HG03439 (cell line): ENCODE results near the gene ASS1.

Experiments
- ATAC-seq: cut with Tn5 transposase; IDR thresholded peaks from one replicate; pipeline ENCODE4 v1.9.1; 2021; ENCODE audit warnings: mild to moderate bottlenecking, moderate library complexity; ENCODE audit not compliant: unreplicated experiment

The ASS1 gene

DNA sequence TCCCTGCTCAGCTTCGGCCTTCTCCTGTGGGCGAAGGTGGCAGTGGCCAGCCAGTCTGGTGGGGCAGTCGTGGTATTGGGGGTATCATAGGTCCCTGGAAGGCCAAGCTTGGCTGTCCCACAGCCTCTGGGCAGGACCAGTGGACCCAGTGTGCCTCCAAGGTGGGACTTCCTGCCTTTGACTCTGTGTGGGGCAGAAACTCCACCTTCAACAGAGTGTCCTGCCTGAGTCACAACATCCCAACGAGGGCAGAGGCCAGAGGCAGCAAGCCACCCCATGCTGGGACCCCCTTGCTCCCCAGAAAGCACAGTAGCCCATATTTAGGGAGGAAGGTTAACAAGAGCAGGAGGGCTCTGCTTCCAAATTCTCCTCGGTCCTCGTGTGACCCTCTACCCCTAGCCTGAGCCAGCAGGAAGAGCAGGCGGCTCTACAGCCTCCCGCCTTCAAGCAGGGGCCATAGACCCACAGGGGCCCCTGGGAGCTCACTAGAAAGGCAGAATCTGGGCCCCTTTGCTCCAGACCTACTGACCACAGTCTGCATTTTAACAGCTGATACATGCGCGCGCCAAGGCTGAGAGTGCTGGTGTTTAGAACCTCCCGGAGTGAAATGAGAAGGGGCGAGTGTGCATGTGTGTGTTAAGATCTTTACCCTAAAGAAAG is 83.0 kb downstream of the ASS1 start:
- no peak for ATAC-seq

DNA sequence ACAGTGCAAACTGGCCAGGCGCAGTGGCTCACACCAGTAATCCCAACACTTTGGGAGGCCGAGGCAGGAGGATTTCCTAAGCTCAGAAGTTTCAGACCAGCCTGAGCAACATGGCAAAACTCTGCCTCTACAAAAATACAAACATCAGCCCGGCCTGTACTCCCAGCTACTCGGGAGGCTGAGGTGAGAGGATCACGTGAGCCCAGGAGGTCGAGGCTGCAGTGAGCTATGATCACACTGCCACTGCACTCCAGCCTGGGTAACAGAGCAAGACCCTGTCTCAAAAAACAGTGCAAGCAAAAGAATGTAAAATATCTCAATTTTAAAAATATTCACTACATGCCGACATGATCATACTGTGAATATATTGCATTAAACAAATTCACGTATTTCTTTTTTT is 83.9 kb downstream of the ASS1 start:
- no peak for ATAC-seq

DNA sequence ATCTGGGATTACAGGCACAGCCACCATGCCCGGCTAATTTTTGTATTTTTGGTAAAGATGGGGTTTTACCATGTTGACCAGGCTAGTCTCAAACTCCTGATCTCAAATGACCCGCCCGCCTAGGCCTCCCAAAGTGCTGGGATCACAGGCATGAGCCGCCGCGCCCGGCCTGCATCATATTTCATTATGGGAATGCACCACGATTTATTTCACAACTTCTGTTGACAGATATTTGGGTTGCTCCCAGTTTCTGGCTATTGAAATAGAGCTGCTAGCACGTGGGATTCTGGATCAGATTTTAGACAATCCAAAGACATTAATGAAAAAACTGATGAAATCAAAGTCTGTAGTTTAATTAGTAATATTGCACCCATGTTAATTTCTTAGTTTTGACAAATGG is 86.2 kb downstream of the ASS1 start:
- no peak for ATAC-seq

DNA sequence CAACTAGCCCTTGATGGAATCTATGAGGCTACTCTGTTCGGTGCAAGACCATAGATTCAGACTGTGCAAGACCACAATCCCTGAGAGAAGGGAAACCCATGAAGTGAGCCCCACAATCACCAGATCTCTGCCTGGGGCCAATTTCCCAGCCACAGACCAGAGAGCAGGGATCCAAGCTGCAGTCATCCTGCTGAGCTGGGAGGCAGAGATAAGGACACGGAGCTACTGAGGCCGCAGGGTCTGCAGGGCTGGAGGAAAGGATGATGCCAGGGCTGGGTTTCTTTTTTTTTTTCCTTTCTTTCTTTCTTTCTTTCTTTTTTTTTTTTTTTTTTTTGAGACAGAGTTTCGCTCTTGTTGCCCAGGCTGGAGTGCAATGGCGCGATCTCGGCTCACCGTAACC is 86.9 kb downstream of the ASS1 start:
- no peak for ATAC-seq

DNA sequence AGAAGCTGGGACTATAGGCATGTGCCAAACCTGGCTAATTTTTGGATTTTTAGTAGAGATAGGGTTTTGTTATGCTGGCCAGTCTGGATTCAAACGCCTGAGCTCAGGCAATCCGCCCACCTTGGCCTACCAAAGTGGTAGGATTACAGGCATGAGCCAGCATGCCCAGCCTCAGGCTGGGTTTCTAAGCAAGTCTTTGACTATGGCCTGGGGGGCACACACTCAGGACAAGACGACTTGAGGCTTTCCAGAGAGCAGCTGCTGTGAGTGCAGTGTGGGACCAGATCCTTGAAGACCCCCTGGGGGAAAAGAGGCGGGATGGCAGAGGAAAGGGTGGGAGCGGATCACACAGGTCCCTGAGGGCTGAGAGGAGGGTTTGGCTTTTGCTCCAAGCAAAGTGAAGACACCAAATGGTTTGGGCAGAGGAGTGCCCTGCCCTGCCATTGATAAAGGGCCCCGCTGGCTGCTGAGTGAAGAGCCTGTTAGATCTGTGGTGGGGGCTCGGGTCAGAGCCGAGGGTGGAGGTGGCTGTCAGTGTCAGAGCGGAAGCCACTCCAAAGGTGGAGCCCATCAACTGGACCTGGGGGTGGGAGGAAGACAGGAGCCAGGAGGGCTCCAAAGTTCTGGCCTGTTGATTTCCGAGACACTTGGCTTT is 87.8 kb downstream of the ASS1 start:
- no peak for ATAC-seq

DNA sequence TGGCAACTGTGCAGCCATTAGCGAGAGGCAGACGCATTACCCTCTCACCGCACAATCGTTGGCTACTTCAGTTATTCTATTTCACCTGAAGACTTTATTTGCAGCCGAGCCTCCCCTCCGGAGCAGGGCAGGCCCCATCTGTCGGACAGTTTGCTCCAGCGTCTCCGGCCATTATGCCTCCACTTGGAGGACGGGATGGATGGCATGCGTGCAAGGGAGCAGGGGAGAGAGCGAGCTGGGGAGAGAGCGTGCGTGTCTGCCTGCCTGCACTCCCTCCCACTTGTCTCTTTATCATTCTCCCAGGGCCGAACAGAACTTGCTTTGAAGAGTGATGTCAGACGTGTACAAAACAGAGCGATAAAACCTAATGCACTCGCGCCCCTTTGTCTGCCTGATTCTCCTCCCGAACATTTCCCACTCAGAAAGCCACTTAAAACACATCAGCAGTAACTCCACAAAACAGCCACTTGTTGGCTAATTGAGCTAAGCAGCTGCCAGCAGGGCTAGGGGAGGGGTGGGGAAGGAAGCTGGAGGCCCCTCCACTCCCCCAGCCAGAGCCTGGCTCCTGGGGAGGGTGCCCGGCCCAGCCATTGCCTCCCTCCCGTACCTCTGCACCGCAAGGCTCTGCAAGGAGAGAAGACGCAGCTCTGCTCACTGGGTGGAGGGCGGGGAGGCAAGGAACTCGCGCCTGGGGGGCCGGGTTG is 91.2 kb downstream of the ASS1 start:
- no peak for ATAC-seq

DNA sequence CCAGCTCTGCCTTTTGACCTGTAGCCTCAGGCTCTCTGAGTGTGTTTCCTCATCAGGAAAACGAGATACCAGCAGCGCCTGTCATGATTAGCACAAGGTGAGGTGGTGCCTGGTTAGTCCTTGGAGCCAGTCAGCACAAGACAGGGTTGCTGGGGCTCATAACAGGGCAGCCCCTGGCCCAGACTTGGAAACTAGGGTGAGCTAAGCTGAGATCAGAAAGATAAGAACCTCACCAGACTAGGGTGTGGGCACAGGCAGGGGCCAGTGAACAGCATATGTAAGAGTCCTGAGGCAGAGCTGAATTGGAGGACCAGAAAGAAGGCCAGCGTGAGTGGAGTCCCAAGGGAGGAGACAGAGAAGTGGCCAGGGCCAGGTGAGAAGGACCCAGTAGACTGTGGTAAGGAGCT is 91.9 kb downstream of the ASS1 start:
- no peak for ATAC-seq

DNA sequence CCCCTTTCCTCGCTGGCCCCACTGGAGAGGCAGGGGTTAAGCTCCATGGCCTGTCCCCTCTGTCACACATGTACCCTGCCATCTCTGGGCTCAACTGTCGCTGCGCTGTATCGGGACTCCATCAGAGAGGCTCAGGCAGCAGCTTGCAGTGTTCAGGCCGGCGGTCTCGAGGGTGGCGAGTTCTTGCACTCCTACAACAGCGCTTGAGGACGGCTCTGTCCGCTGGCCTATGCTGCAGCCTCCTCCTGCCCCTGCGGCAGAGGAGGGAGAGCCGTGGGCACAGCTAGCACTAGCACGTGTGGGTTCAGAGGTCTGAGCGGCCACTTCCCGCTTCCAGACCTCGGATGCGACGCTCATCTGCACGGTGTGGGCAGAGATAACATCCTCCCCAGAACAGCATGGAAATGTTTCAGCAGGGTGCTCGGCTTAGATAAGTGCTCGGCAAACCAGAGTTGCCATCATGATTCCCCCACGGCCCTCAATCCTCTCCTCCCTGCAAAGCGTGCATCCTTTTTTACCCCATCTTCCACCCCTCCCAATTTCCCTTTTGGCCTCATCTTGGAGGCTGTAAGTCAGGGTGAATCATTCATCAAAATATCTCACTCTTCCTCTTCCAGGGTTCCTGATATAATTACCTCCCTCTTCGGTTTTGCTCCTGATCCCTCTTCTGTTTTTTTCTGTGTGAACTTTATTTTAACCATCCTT is 92.7 kb downstream of the ASS1 start:
- ATAC-seq: no peak

DNA sequence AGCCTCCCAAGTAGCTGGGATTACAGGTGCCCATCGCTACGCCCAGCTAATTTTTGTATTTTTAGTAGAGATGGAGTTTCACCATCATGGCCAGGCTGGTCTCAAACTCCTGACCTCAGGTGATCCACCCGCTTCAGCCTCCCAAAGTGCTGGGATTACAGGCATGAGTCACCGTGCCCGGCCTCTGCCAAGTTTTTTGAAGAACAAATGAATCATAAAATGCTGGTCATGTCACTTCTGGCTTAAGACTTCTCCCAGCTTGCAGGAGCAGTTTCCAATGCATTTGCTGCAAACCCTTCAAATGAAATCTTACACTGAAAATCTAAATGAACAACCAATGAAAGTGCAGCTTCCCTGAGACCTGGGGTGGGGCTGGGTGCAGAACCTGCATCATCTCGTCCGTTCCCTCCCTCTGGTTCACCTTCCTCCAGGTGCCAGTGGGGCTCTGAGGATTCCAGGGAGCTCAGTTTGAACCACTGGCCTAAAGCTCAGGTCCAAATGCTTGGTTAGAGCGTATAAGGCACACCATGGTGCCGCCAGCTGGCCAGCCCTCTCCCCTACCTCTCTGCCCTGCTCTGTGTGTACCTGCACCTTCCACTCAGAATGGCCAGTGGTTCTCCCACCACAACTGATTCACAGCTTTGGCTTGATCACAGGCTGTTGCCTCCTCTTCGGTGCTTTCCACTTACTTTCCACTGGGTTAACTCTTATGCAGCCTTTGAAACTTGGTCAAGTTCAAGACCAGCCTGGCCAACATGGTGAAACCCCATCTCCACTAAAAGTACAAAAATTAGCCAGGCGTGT is 94.9 kb downstream of the ASS1 start:
- ATAC-seq: no peak

DNA sequence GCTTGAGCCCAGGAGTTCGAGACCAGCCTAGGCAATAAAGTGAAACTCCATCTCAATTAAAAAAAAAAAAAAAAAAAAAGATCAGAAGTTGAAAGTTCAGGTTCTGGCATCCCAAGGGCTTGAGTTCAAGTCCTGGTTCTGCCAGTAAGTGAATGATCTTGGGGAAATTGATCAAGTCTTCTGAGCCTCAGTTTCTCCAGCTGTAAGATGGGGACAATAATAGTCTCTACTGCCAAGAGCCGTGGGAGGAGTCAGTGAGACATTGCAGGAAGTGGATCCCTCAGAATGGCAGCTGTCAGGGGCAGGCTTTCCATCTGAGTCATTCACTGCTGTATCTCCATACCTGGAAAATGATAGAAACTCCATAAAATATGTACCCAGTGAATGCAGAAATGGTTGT is 96.8 kb downstream of the ASS1 start:
- ATAC-seq: no peak

DNA sequence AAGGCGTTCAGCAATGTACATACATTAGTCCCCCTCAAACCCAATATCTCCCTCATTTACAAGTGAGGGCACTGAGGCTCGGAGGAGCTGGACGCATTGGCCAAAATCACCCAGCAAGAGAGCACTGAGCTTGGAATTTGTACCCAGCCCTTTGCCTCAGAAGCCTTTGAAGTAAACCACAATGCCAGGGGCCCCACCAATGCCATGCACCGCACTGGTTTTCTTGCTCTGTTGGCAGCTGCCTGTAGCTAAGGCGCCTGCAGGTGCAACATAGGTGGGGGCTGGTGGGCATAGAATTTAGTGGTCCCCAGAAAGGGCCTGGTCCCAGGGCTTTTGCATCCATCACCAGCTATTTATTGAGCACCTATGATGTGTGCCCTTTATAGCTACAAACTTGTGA is 97.3 kb downstream of the ASS1 start:
- ATAC-seq: no peak

DNA sequence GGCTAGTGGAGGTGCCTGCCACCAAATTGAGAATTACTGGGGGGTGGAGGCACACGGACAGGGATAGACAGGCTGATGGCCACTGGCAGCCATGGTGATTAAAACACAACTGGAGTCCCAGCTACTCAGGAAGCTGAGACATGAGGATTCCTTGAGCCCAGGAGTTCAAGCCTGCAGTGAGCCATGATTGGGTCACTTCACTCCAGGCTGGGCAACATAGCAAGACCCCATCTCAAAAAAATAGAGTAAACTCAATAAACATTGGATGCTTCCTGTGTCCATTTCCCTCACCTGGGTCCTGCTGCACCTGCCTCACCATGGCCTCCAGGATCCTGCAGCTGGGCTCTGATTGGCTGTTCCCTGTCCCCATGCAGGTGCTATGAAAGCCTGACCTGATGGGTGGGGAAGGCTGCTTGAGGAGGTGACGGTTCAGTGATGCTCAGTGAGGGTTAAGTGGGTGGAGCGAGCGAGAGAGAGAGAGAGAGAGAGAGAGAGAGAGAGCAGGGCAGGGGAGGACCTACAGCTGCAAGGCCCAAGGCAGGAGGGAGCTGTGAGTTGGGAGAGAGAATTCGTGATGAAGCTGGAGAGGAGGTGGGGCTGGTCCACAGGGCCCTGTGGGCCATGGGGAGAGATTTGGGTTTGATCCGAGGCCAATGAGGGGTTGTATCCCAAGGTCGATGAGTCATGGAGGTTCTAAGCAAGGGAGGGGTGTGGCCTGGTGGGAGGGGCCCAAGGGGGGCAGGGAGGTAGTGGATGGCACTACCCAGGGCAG is 97.9 kb downstream of the ASS1 start:
- ATAC-seq: no peak

DNA sequence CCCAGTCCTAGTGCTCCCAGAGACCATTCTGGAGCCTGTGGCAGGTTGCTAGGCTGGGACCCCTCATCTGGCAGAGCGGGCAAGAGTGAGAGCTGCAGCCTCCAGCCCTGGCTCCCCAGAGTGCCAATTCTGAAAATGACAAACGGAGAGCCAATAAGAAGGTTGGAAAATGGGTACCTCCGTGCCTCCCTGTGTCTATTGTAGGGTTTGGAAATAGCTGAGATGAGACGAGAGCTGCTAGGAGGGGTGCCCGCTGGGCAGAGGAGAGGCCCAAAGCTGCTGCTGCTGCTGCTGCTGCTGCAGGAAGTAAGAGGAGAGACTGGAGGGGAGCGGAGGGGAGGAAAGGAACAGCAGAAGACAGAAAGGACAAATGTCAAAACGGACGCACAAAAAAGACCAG is 98.6 kb downstream of the ASS1 start:
- ATAC-seq: no peak

DNA sequence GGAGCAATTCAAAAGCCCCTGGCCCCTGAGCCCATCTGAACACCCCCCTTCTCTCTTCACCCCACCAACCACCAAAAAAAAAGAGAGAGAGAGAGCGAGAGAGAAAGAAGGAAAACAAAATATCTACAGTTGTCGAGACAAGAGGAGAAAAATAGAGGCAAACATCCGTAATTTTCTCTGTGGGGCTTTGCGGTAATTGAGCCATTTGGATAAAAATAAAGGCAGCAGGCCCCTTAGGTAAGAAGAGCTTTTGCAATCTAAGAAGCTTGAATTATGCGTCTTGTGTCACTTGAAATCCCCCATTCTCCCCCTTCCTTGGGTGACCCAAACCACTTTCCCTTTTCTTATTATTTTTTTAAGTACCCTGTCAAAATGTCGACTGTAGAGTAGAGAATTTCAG is 99.1 kb downstream of the ASS1 start:
- no peak for ATAC-seq

DNA sequence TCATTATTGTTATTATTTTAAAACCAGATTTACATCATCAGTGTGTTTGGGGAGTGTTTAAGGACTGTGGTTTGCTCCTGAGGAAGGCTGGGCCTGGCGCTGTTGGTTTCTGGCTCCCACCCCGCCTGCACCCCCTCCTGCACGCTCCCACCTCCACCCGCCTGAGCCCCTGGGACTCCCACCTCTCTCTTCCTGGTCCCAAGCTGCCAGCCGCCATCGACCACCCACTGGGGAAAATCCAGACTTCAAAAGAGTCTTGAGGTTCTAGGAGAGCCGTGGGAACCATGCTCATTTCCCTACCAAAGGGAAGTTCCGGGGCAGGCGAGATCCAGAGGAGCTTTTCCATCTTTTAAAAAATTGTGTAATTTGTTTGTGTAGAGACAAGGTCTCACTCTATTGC is 99.6 kb downstream of the ASS1 start:
- no peak for ATAC-seq

DNA sequence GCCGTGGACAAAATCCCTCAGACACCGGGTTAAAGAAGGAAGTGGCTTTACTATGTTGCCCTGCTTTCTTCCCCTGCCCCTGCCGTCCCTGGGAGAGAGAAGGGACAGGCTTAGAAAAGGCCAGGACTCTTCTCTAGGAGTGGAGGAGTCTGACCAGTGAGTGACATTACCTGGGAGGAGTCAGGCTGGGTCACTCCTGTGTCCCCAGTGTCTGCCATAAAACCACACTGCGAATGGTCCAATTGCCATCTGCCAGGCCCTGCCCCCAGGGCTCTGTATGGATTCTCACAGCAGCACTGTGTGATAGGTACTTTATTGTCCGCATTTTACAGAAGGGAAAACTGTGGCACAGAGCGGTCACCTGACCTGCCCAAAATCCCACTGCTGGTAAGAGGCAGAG is 103.3 kb downstream of the ASS1 start:
- ATAC-seq: no peak

DNA sequence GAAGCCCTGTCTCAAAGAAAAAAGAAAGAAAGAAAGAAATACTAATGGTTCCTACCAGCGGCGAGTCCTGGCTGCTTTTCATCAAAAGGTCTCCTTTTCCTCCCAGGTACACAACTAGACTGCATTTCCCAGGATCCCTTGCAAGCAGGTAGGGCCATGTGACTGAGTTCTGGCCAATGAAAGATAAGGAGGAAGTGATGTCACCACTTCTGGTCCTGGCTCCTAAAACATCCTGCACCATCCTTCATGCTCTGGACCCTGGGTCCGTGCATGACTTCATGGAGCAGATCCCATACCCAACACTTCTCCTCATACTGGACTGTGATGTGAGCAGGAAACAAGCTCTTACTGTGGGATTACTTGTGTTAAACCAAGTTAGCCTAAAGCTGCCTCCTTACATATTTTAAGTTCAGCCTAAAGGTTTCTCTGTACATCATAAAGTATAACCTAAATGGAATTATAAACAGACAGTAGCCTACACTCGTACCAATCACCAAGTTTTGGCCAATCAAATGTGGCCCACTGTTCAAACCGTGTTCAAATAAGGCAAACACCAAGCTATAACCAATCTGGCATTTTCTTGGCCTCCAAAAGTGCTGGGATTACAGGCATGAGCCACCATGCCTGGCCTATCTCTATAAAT is 104.5 kb downstream of the ASS1 start:
- ATAC-seq: no peak
